CD4-positive, alpha-beta T cell (primary cell): ENCODE measurements around the gene PSMF1. TPM values are rescaled to one million over a fixed set of nuclear protein-coding genes. Genes with fewer than 3 reads are reported as not detected.

ENCODE experiments used
- ATAC-seq: fragments of 200-7000 bp; cut with Tn5 transposase; one replicate; pipeline ENCODE4 v1.10.0; 2022; ENCODE audit warnings: mild to moderate bottlenecking; ENCODE audit not compliant: poor library complexity
- CTCF ChIA-PET: fragments of 350-600 bp; sonication (Branson Sonifier 250); formaldehyde crosslinking; loops from one replicate; lab custom pipeline; 2021; ENCODE audit warnings: antibody characterized with exemption, inconsistent platforms; lab: Charles Lee
- POLR2A ChIA-PET: fragments of 350-600 bp; sonication (Branson Sonifier 250); formaldehyde crosslinking; loops from one replicate; lab custom pipeline; 2021; ENCODE audit warnings: antibody characterized with exemption, inconsistent platforms; lab: Charles Lee
- DNase-seq, 14 experiments: peaks; one replicate each; pipeline ENCODE4 v3.0.0-alpha.2; 2013 to 2020; ENCODE audit warnings: mixed read lengths in 2 of 14
- H3K27ac ChIP-seq, 2 donors: one replicate each; pipeline versions ENCODE4 v1.5.1 to v1.7.0; 2013; ENCODE audit warnings: low read length in 2 of 2, low read depth in 1 of 2, mild to moderate bottlenecking in 1 of 2
- H3K27me3 ChIP-seq, 2 experiments: 1 replicate in 1 of 2; 2 replicates in 1 of 2; pipeline versions ENCODE4 v1.6.1 to v1.7.0; 2013; ENCODE audit warnings: low read length in 2 of 2, control low read depth in 1 of 2, mild to moderate bottlenecking in 1 of 2, moderate library complexity in 1 of 2; ENCODE audit not compliant: insufficient read depth in 2 of 2, control insufficient read depth in 1 of 2
- H3K36me3 ChIP-seq: one replicate; pipeline ENCODE4 v1.6.1; 2013; ENCODE audit warnings: low read length, control low read depth; ENCODE audit not compliant: insufficient read depth
- H3K4me1 ChIP-seq: one replicate; pipeline ENCODE4 v1.6.1; 2013; ENCODE audit warnings: low read length, control low read depth; ENCODE audit not compliant: insufficient read depth
- H3K4me3 ChIP-seq: one replicate; pipeline ENCODE4 v1.5.1; 2013; ENCODE audit warnings: mild to moderate bottlenecking, low read length, moderate library complexity
- H3K9me3 ChIP-seq, 2 experiments: 1 replicate in 1 of 2; 2 replicates in 1 of 2; pipeline versions ENCODE4 v1.6.1 to v1.7.0; 2013; ENCODE audit warnings: low read length in 2 of 2, mild to moderate bottlenecking in 2 of 2, control low read depth in 1 of 2, moderate library complexity in 1 of 2; ENCODE audit not compliant: control insufficient read depth in 1 of 2, insufficient read depth in 1 of 2
- H3K27ac Mint-ChIP-seq: one replicate; pipeline ENCODE4 v1.8.0; 2020; ENCODE audit warnings: mixed read lengths
- H3K27me3 Mint-ChIP-seq: one replicate; pipeline ENCODE4 v1.8.0; 2021; ENCODE audit warnings: mixed read lengths
- H3K36me3 Mint-ChIP-seq: one replicate; pipeline ENCODE4 v1.8.0; 2021; ENCODE audit warnings: low read depth, mixed read lengths
- H3K4me1 Mint-ChIP-seq: one replicate; pipeline ENCODE4 v1.8.0; 2021; ENCODE audit warnings: low read depth, mixed read lengths
- H3K4me3 Mint-ChIP-seq: one replicate; pipeline ENCODE4 v1.8.0; 2020; ENCODE audit warnings: mild to moderate bottlenecking, mixed read lengths
- H3K9me3 Mint-ChIP-seq: one replicate; pipeline ENCODE4 v1.8.0; 2020; ENCODE audit warnings: mixed read lengths
- intact Hi-C, 2 experiments: fragments of 100-400 bp; cut with DNase I in 1 of 2; cut with micrococcal nuclease in 1 of 2; formaldehyde crosslinking; loops; one replicate each; pipeline versions ENCODE4 v1.15.1 to v1.9.0; 2023 to 2025; cut with DNase I, micrococcal nuclease
- total RNA-seq, 174 experiments: library from RNA in 2 of 174; stranded (reverse) in 2 of 174; gene quantifications; one replicate each; pipeline ENCODE4 v1.2.3 and lab custom pipeline; 2021 to 2026
- TF ChIP-seq, protein P1 (sequence below): fragments of 200-600 bp; IDR thresholded peaks from one replicate; pipeline ENCODE4 v1.8.0; 2022; ENCODE audit warnings: antibody characterized with exemption, mild to moderate bottlenecking

Gene PSMF1
- total RNA-seq, 2 experiments from 2014 or later: 79.9 to 84.2 TPM

GRCh38 chr20:1184638-1185315, 66.4 kb downstream of the PSMF1 start, which contains the start of gene TMEM74B:
TSS of gene TMEM74B (minus strand) at chr20:1184981. CDS start at chr20:1183801, 1,180 bp downstream.
- Mint-ChIP-seq H3K27me3 (peaks cover 38% of the 10 kb centered on the region), H3K27ac (no peak within 1 kb of the TSS), H3K4me3 (peak within 1 kb of the TSS; percentile 85), H3K4me1 (peaks cover 12% of the 10 kb centered on the region), H3K36me3 (no peaks in the 10 kb centered on the region), H3K9me3 (no peaks in the 10 kb centered on the region)
- no peaks in the 10 kb centered on the region for H3K36me3 ChIP-seq
- H3K9me3 ChIP-seq: no peaks in the 10 kb centered on the region
- no peak within 1 kb of the TSS for H3K27ac ChIP-seq
- intact Hi-C loops: no loop called here
- ATAC-seq: no peak
- H3K27me3 ChIP-seq: peaks cover 13 to 20% of the 10 kb centered on the region in 2 experiments
- ChIA-PET POLR2A (no interaction called here), CTCF (no interaction called here)
- peaks cover 8% of the 10 kb centered on the region for H3K4me1 ChIP-seq
- peak within 1 kb of the TSS; percentile 14 for H3K4me3 ChIP-seq
- DNase-seq: no peak
- TF ChIP-seq, protein P1, sequence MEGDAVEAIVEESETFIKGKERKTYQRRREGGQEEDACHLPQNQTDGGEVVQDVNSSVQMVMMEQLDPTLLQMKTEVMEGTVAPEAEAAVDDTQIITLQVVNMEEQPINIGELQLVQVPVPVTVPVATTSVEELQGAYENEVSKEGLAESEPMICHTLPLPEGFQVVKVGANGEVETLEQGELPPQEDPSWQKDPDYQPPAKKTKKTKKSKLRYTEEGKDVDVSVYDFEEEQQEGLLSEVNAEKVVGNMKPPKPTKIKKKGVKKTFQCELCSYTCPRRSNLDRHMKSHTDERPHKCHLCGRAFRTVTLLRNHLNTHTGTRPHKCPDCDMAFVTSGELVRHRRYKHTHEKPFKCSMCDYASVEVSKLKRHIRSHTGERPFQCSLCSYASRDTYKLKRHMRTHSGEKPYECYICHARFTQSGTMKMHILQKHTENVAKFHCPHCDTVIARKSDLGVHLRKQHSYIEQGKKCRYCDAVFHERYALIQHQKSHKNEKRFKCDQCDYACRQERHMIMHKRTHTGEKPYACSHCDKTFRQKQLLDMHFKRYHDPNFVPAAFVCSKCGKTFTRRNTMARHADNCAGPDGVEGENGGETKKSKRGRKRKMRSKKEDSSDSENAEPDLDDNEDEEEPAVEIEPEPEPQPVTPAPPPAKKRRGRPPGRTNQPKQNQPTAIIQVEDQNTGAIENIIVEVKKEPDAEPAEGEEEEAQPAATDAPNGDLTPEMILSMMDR: no peak

DNA sequence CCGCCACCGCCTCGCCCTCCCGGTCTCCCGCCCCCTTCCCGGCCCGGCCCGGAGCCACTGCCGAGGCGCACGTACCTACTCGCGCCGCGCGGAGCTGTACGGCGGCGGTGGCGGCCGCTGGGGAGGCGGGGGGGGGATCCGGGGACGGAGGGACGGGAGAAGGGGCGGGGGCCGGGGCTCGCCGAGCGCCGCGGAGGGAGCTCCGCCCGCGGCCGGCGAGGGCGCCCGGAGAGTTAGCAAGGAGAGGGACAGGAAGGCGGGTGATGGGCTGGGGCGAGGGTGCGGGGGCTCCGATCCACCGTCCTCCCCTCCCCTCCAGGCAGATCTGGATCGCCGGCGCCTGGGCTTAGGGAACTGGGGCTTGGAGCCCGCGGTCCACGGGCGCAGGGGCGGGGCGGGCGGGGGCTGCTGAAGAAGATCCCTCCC, 66.9 kb downstream of the PSMF1 start:
- Mint-ChIP-seq H3K27me3 (peaks cover 38% of the 10 kb centered on the region), H3K27ac (no peak overlapping the region), H3K36me3 (no peaks in the 10 kb centered on the region), H3K4me3 (no peak overlapping the region), H3K9me3 (no peaks in the 10 kb centered on the region), H3K4me1 (peaks cover 12% of the 10 kb centered on the region)
- ChIA-PET CTCF (no interaction called here), POLR2A (no interaction called here)
- peak; percentile 21 for ATAC-seq
- TF ChIP-seq, protein P1: no peak
- H3K27ac ChIP-seq: no peak overlapping the region
- intact Hi-C loops: no loop called here
- H3K36me3 ChIP-seq: no peaks in the 10 kb centered on the region
- H3K4me1 ChIP-seq: peaks cover 8% of the 10 kb centered on the region
- no peaks in the 10 kb centered on the region for H3K9me3 ChIP-seq
- DNase-seq: peak in 2 of 14 experiments; percentile 13 to 19
- peak overlapping the region; percentile 14 for H3K4me3 ChIP-seq
- H3K27me3 ChIP-seq: peaks cover 13 to 20% of the 10 kb centered on the region in 2 experiments

DNA sequence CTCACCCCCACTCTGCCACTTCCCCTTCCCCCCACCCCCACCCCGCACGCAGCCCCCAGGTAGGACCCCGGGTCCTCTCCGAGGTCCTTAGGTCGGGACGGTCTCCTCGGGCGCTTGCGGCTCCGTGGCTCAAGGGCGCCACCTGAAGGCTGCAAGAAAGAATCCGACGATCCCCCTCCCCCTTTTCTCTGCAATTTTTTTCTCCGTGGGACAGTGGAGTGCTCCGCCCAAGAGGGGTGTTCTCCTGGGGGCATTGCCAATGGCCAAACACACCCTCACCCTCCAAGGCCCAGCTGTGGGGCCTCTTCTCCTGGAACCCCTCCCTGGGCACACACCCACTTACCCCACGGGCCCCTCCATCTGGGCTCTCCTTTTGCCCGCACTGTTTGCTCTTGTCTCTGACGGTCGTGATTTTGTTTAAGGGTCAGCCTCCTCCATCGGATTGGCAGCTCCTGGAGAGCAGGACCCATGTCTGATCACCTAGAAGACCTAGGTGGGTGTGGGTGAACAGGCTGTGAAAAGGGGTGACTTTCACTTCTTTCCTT, 67.5 kb downstream of the PSMF1 start:
- Mint-ChIP-seq H3K36me3 (no peaks in the 10 kb centered on the region), H3K4me1 (peaks cover 12% of the 10 kb centered on the region), H3K27ac (no peak overlapping the region), H3K27me3 (peaks cover 38% of the 10 kb centered on the region), H3K9me3 (no peaks in the 10 kb centered on the region), H3K4me3 (peak overlapping the region; percentile 68)
- TF ChIP-seq, protein P1: no peak
- peak overlapping the region; percentile 14 for H3K4me3 ChIP-seq
- intact Hi-C loops: no loop called here
- DNase-seq (peak in 13 of 14 experiments; percentile 12 to 67 (median 36)), ATAC-seq (peak; percentile 73)
- H3K36me3 ChIP-seq: no peaks in the 10 kb centered on the region
- H3K27me3 ChIP-seq: peaks cover 13 to 20% of the 10 kb centered on the region in 2 experiments
- ChIA-PET CTCF (no interaction called here), POLR2A (no interaction called here)
- H3K9me3 ChIP-seq: no peaks in the 10 kb centered on the region
- H3K27ac ChIP-seq: no peak overlapping the region
- peaks cover 8% of the 10 kb centered on the region for H3K4me1 ChIP-seq
